A549 (cell line): ENCODE data around the gene SRPRA. TPM values are rescaled to one million over a fixed set of nuclear protein-coding genes. Genes with fewer than 3 reads are reported as not detected.

Experiments used
- ATAC-seq, 2 experiments: fragments of 200-7000 bp in 1 of 2; fragments of >200 bp in 1 of 2; cut with Nextera tagmentation in 1 of 2; cut with Tn5 transposase in 1 of 2; 3 replicates each; pipeline versions ENCODE4 v1.8.0 to v1.9.1; 2018 to 2020; ENCODE audit warnings: mild to moderate bottlenecking in 1 of 2, moderate library complexity in 1 of 2
- CTCF ChIA-PET: fragments of 300-600 bp; sonication (Branson Sonifier 250); formaldehyde crosslinking; extraction: SDS; loops from one replicate; lab custom pipeline; 2021; ENCODE audit warnings: antibody characterized with exemption, inconsistent platforms; lab: Yijun Ruan, JAX
- POLR2A ChIA-PET: fragments of 350-600 bp; formaldehyde crosslinking; extraction: SDS; loops from one replicate; lab custom pipeline; 2021; ENCODE audit warnings: antibody characterized with exemption, inconsistent platforms; lab: Yijun Ruan, JAX
- DNase-seq, 2 experiments: peaks; one replicate each; pipeline versions ENCODE4 v3.0.0 to v3.0.0-alpha.2; 2011 to 2016; ENCODE audit warnings: low read depth in 1 of 2, low spot score in 1 of 2
- FAIRE-seq: peaks from 2 replicates; lab custom pipeline; 2011; peaks lifted over from hg19 to GRCh38; lab: Jason Lieb, UNC
- H3K27ac ChIP-seq, 2 experiments: fragments of >200 bp; sonication (Bioruptor Twin); formaldehyde crosslinking; 3 replicates each; pipeline ENCODE4 v1.5.1; 2016 to 2017
- H3K4me1 ChIP-seq: fragments of >200 bp; sonication (Bioruptor Twin); formaldehyde crosslinking; 3 replicates; pipeline ENCODE4 v1.6.1; 2016
- H3K4me2 ChIP-seq: fragments of >200 bp; sonication (Bioruptor Twin); formaldehyde crosslinking; 3 replicates; pipeline ENCODE4 v1.6.1; 2016
- H3K4me3 ChIP-seq: fragments of >200 bp; sonication (Bioruptor Twin); formaldehyde crosslinking; 3 replicates; pipeline ENCODE4 v1.5.1; 2016
- H3K9me3 ChIP-seq: fragments of >200 bp; sonication (Bioruptor Twin); formaldehyde crosslinking; 3 replicates; pipeline ENCODE4 v1.6.1; 2016
- BHLHE40 ChIP-seq: IDR thresholded peaks from 2 replicates; pipeline ENCODE4 v1.6.1; 2012; ENCODE audit warnings: low read depth, low read length, inconsistent platforms
- CBX2 ChIP-seq: fragments of 200-600 bp; sonication (generic); IDR thresholded peaks from 2 replicates; pipeline ENCODE4 v1.6.1; 2016; ENCODE audit warnings: low read depth, mild to moderate bottlenecking, borderline replicate concordance
- CBX8 ChIP-seq: fragments of 200-600 bp; sonication (generic); IDR thresholded peaks from 2 replicates; pipeline ENCODE4 v1.6.1; 2016
- CHD4 ChIP-seq: fragments of 200-600 bp; sonication (generic); IDR thresholded peaks from 2 replicates; pipeline ENCODE4 v1.6.1; 2016; ENCODE audit warnings: antibody characterized with exemption, mild to moderate bottlenecking, borderline replicate concordance
- EHMT2 ChIP-seq: fragments of 200-600 bp; sonication (generic); IDR thresholded peaks from 2 replicates; pipeline ENCODE4 v1.6.1; 2016; ENCODE audit warnings: antibody characterized with exemption, low read depth, mild to moderate bottlenecking, moderate library complexity
- FOSB ChIP-seq: fragments of 250-450 bp; sonication (Bioruptor Pico); IDR thresholded peaks from 2 replicates; pipeline ENCODE4 v1.5.0; 2020; ENCODE audit warnings: mild to moderate bottlenecking, moderate library complexity
- GATA3 ChIP-seq: IDR thresholded peaks from 2 replicates; pipeline ENCODE4 v1.6.1; 2012; ENCODE audit warnings: borderline replicate concordance
- JUN ChIP-seq, 2 experiments: fragments of >200 bp; sonication (Bioruptor Twin); formaldehyde crosslinking; IDR thresholded peaks; 2 replicates in 1 of 2; 3 replicates in 1 of 2; pipeline ENCODE4 v1.6.1; 2016 to 2017
- JUNB ChIP-seq: fragments of >200 bp; sonication (Bioruptor Twin); formaldehyde crosslinking; IDR thresholded peaks from 2 replicates; pipeline ENCODE4 v1.6.1; 2016
- KDM5A ChIP-seq: fragments of 200-600 bp; sonication (generic); IDR thresholded peaks from 2 replicates; pipeline ENCODE4 v1.6.1; 2016; ENCODE audit warnings: antibody characterized with exemption, mild to moderate bottlenecking
- MAZ ChIP-seq: fragments of 150-350 bp; IDR thresholded peaks from 2 replicates; pipeline ENCODE4 v1.6.1; 2014; ENCODE audit warnings: antibody characterized with exemption, low read depth, low read length, borderline replicate concordance
- MYC ChIP-seq: IDR thresholded peaks from 2 replicates; pipeline ENCODE4 v1.6.1; 2012; ENCODE audit warnings: mild to moderate bottlenecking, inconsistent platforms, low read length, improper control_type of control experiment, borderline replicate concordance
- PHF8 ChIP-seq: fragments of 200-600 bp; sonication (generic); IDR thresholded peaks from 2 replicates; pipeline ENCODE4 v1.6.1; 2016; ENCODE audit warnings: low read depth, mild to moderate bottlenecking, antibody characterized with exemption, moderate library complexity, borderline replicate concordance
- RAD21 ChIP-seq, 2 experiments: fragments of >200 bp in 1 of 2; sonication (Bioruptor Twin) in 1 of 2; formaldehyde crosslinking in 1 of 2; IDR thresholded peaks in 1 of 2; conservative IDR thresholded peaks in 1 of 2; 2 replicates in 1 of 2; 3 replicates in 1 of 2; pipeline ENCODE4 v1.6.1; 2012 to 2018; ENCODE audit warnings: inconsistent platforms in 1 of 2
- SMC3 ChIP-seq: fragments of >200 bp; sonication (Bioruptor Twin); formaldehyde crosslinking; IDR thresholded peaks from 3 replicates; pipeline ENCODE4 v1.6.1; 2018; ENCODE audit warnings: inconsistent platforms
- SREBF2 ChIP-seq: fragments of 450-650 bp; IDR thresholded peaks from 2 replicates; pipeline ENCODE4 v1.6.1; 2014; ENCODE audit warnings: mild to moderate bottlenecking, moderate library complexity
- WGBS: methylation state at CpG from one replicate; pipeline ENCODE4 v1.1.6; 2017; ENCODE audit errors: missing lambda C conversion rate; 5-methylcytosine and 5-hydroxymethylcytosine counted together
- polyA plus RNA-seq, 4 experiments: library from polyadenylated mRNA; depleted of rRNA in 3 of 4; stranded (reverse); fragments of >200 nt; fragmentation: RNase III in 1 of 4; extraction: RNeasy Plus Mini Kit Qiagen cat#74134 plus additional on column Dnase treatment in 1 of 4; gene quantifications; 2 replicates in 3 of 4; 3 replicates in 1 of 4; pipeline ENCODE4 v1.2.3, GENCODE V29; 2011 to 2017
- TF ChIP-seq, protein P1 (sequence below): fragments of 200-600 bp; sonication (generic); IDR thresholded peaks from 2 replicates; pipeline ENCODE4 v1.6.1; 2016; ENCODE audit warnings: antibody characterized with exemption, mild to moderate bottlenecking, moderate library complexity
- TF ChIP-seq, protein P2 (sequence below): fragments of >200 bp; sonication (Bioruptor Twin); formaldehyde crosslinking; IDR thresholded peaks from 3 replicates; pipeline ENCODE4 v1.6.1; 2016
- TF ChIP-seq, protein P3 (sequence below): fragments of >200 bp; sonication (Bioruptor Twin); formaldehyde crosslinking; IDR thresholded peaks from 3 replicates; pipeline ENCODE4 v1.5.1; 2016
- TF ChIP-seq, protein P4 (sequence below): fragments of >200 bp; sonication (Bioruptor Twin); formaldehyde crosslinking; IDR thresholded peaks from 2 replicates; pipeline ENCODE4 v1.6.1; 2016

Gene SRPRA
- polyA plus RNA-seq, 2 of the 4 experiments (the other 2 are of a cell fraction), result 45.1 to 92.2 TPM

DNA sequence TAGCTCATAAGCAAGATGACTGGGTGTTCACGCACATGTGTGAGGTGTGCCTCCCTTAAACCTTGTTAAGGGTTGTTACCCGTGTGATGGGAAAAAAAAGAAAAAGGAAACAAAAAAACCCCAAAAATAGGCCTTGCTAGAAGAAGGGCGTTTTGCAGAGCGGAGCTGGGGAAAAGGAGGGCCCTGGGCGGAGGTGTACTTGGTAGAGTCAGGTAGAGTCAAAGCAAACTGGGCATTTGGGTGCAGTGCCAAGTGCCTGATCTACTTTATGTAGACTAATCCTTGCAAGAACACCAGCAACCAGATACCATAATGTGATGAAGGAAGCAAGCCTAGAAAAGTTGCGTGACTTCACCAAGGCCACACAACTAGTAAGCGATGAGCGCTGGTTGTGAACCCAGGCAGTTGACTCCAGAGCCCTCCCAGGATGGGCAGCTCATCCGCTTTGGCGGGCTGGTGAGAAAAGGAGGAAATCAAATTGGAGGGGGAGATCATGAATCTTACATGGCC, 13.0 kb upstream of the SRPRA start:
- ATAC-seq, result no peak

DNA sequence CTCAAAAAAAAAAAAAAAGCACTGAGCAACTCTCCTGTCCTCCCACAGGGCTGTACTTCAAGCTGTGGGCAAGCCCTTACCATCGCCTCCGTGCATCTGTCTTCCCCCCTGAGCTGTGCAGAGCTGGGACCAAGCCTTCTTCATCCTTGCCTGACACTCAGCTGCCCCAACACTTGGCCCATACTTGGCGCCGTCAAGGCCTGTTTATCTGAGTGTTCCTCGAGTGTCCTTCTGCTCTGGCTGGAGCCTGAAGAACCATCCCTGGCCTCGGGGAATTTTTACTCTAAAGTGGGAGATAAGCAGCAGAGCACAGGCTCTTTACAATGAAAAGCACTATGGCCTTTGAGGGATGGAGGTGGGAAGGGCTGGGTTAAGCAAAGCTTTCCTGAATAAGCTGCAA, 12.6 kb upstream of the SRPRA start:
- Histone ChIP-seq H3K4me1 (peaks cover 15% of the 10 kb centered on the region; the same call in 2 of the 3 replicates), H3K4me3 (no peak overlapping the region), H3K4me2 (no peak overlapping the region), H3K9me3 (no peaks in the 10 kb centered on the region), H3K27ac (no peak overlapping the region)
- 94% methylated on average over 6 of the region's 6 CpGs for WGBS
- CTCF ChIA-PET, result interaction anchor here (0.7 kb wide), 1 partner anchor 12 kb away, joined by 3 read pairs; no protein-coding TSS in a partner anchor
- no peak for DNase-seq
- POLR2A ChIA-PET, result interaction anchor here (1.7 kb wide), 1 partner anchor 12 kb away, joined by 6 read pairs; the partner anchor contains the start of genes FOXRED1 and SRPRA
- FAIRE-seq, result no peak
- no peak for ATAC-seq
- TF ChIP-seq, protein P1, sequence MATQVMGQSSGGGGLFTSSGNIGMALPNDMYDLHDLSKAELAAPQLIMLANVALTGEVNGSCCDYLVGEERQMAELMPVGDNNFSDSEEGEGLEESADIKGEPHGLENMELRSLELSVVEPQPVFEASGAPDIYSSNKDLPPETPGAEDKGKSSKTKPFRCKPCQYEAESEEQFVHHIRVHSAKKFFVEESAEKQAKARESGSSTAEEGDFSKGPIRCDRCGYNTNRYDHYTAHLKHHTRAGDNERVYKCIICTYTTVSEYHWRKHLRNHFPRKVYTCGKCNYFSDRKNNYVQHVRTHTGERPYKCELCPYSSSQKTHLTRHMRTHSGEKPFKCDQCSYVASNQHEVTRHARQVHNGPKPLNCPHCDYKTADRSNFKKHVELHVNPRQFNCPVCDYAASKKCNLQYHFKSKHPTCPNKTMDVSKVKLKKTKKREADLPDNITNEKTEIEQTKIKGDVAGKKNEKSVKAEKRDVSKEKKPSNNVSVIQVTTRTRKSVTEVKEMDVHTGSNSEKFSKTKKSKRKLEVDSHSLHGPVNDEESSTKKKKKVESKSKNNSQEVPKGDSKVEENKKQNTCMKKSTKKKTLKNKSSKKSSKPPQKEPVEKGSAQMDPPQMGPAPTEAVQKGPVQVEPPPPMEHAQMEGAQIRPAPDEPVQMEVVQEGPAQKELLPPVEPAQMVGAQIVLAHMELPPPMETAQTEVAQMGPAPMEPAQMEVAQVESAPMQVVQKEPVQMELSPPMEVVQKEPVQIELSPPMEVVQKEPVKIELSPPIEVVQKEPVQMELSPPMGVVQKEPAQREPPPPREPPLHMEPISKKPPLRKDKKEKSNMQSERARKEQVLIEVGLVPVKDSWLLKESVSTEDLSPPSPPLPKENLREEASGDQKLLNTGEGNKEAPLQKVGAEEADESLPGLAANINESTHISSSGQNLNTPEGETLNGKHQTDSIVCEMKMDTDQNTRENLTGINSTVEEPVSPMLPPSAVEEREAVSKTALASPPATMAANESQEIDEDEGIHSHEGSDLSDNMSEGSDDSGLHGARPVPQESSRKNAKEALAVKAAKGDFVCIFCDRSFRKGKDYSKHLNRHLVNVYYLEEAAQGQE, result no peak
- no peak for TF ChIP-seq JUN (IDR thresholded peaks at IDR 0.05)
- TF ChIP-seq SREBF2, result no peak
- TF ChIP-seq SMC3, result no peak
- TF ChIP-seq EHMT2, result no peak
- no peak for TF ChIP-seq FOSB (CRISPR knock-in tag)
- TF ChIP-seq CHD4, result no peak
- TF ChIP-seq MAZ, result no peak
- TF ChIP-seq, protein P2, sequence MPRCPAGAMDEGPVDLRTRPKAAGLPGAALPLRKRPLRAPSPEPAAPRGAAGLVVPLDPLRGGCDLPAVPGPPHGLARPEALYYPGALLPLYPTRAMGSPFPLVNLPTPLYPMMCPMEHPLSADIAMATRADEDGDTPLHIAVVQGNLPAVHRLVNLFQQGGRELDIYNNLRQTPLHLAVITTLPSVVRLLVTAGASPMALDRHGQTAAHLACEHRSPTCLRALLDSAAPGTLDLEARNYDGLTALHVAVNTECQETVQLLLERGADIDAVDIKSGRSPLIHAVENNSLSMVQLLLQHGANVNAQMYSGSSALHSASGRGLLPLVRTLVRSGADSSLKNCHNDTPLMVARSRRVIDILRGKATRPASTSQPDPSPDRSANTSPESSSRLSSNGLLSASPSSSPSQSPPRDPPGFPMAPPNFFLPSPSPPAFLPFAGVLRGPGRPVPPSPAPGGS, result no peak

More for the DNA sequence above, 13.0 kb upstream of the SRPRA start:
- TF ChIP-seq PHF8 (no peak), KDM5A (no peak)
- Histone ChIP-seq H3K9me3 (no peaks in the 10 kb centered on the region), H3K4me2 (peak overlapping the region; percentile 80; the same call in 1 of the 3 replicates), H3K27ac (peak overlapping the region in 1 of 2 experiments; percentile 100; a peak in 3 of 6 replicates), H3K4me1 (peaks cover 15% of the 10 kb centered on the region; the same call in 2 of the 3 replicates), H3K4me3 (no peak overlapping the region)
- POLR2A ChIA-PET, result interaction anchor here (0.7 to 1.7 kb wide), 2 partner anchors 13 to 22 kb away, joined by 3 to 6 read pairs; partner anchors contain the start of genes DCPS, FOXRED1 and SRPRA
- DNase-seq (no peak), FAIRE-seq (no peak)
- CTCF ChIA-PET, result interaction anchor here (0.7 kb wide), 1 partner anchor 11 kb away, joined by 3 read pairs; no protein-coding TSS in a partner anchor
- WGBS, result 93% methylated on average over 10 of the region's 10 CpGs

DNA sequence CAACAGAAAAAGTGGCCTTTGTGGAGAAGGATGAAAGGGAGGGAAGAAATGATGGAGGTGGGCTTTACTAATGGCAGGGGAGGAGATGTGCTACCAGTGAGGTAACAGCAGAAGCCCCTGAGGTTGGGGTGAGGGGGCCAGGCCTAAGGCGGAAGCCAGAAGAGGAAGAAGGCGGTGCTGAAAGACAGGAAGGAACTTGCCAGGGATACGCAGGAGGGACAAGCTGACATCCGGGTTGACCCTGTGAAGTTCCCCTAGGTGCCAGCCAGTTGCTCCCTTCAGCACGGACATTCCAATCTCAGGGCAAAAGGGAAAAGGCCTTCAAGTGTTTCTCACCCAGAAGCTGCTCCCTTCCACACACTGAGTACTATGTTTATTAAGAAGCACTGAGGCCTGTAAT, 11.9 kb upstream of the SRPRA start:
- POLR2A ChIA-PET, result no interaction called here
- ATAC-seq, result no peak
- CTCF ChIA-PET, result interaction anchor here (0.7 kb wide), 1 partner anchor 12 kb away, joined by 3 read pairs; no protein-coding TSS in a partner anchor
- no peak for TF ChIP-seq GATA3
- TF ChIP-seq, protein P3, sequence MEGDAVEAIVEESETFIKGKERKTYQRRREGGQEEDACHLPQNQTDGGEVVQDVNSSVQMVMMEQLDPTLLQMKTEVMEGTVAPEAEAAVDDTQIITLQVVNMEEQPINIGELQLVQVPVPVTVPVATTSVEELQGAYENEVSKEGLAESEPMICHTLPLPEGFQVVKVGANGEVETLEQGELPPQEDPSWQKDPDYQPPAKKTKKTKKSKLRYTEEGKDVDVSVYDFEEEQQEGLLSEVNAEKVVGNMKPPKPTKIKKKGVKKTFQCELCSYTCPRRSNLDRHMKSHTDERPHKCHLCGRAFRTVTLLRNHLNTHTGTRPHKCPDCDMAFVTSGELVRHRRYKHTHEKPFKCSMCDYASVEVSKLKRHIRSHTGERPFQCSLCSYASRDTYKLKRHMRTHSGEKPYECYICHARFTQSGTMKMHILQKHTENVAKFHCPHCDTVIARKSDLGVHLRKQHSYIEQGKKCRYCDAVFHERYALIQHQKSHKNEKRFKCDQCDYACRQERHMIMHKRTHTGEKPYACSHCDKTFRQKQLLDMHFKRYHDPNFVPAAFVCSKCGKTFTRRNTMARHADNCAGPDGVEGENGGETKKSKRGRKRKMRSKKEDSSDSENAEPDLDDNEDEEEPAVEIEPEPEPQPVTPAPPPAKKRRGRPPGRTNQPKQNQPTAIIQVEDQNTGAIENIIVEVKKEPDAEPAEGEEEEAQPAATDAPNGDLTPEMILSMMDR, result no peak
- TF ChIP-seq, protein P4, sequence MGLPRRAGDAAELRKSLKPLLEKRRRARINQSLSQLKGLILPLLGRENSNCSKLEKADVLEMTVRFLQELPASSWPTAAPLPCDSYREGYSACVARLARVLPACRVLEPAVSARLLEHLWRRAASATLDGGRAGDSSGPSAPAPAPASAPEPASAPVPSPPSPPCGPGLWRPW, result no peak
- no peak for TF ChIP-seq CBX2
- TF ChIP-seq, protein P2, result no peak
- no peak for TF ChIP-seq MYC
- no peak for TF ChIP-seq BHLHE40
- TF ChIP-seq CBX8, result no peak
- TF ChIP-seq RAD21 (conservative IDR thresholded peaks at IDR 0.05 in 1 of 2, IDR thresholded peaks at IDR 0.05 in 1 of 2), result no peak
- no peak for TF ChIP-seq JUNB
- TF ChIP-seq, all 56 proteins: peak for 0
- no peak overlapping the region for H3K4me3 ChIP-seq
- no peak overlapping the region for H3K4me2 ChIP-seq
- H3K4me1 ChIP-seq, result peaks cover 15% of the 10 kb centered on the region; the same call in 2 of the 3 replicates
- FAIRE-seq (no peak), DNase-seq (no peak)
- H3K9me3 ChIP-seq, result no peaks in the 10 kb centered on the region
- H3K27ac ChIP-seq, result no peak overlapping the region
- WGBS, result 95% methylated on average over 4 of the region's 5 CpGs
